ENCODE results near the gene EPS15.

Gene EPS15

DNA sequence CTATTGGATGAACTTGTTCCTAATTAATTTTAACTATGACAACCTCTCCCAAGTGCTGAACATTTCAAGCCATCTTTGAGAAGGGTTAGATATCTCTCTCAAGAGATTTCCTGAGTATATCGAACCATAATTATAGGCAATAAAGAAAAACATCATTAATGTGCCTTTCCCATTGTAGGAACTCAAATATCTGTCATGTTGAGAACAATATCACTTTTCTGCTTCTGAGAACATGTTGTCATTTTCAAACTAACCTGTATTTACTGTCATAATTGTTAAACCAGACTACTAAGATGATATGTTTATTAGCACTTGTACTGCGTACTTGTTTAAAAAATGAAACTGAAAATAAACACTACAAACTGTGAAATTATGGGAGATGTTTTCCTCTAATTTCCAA lies 4.3 kb downstream of the EPS15 start:
- Histone ChIP-seq H3K79me2 (ENCODE audit: insufficient read depth, low read length) (peaks cover 90% of the 10 kb centered on the region), H3F3A (ENCODE audit: insufficient read depth) (peaks cover 68% of the 10 kb centered on the region), H3K9me2 (replicated peaks; ENCODE audit: insufficient read depth, low read length) (no peaks in the 10 kb centered on the region), H3K9me3 (ENCODE audit: insufficient read depth, low read length) (no peaks in the 10 kb centered on the region), H3K4me3 (ENCODE audit: insufficient read depth, low read length, poor library complexity, severe bottlenecking) (peak overlapping the region; percentile 42), H3K36me3 (ENCODE audit: low read length) (no peaks in the 10 kb centered on the region), H2AFZ (ENCODE audit: low read depth, low read length, severe bottlenecking) (no peak overlapping the region), H3K9ac (ENCODE audit: low read length) (peak overlapping the region; percentile 83), H3K27me3 (ENCODE audit: low read length) (no peaks in the 10 kb centered on the region), H3K4me2 (ENCODE audit: low read depth, low read length, poor library complexity, severe bottlenecking) (peak overlapping the region; percentile 81), H4K20me1 (ENCODE audit: low read depth, low read length) (no peaks in the 10 kb centered on the region), H3K27ac (ENCODE audit: low read depth, low read length) (peak overlapping the region; percentile 87)
- TF ChIP-seq, protein P1, sequence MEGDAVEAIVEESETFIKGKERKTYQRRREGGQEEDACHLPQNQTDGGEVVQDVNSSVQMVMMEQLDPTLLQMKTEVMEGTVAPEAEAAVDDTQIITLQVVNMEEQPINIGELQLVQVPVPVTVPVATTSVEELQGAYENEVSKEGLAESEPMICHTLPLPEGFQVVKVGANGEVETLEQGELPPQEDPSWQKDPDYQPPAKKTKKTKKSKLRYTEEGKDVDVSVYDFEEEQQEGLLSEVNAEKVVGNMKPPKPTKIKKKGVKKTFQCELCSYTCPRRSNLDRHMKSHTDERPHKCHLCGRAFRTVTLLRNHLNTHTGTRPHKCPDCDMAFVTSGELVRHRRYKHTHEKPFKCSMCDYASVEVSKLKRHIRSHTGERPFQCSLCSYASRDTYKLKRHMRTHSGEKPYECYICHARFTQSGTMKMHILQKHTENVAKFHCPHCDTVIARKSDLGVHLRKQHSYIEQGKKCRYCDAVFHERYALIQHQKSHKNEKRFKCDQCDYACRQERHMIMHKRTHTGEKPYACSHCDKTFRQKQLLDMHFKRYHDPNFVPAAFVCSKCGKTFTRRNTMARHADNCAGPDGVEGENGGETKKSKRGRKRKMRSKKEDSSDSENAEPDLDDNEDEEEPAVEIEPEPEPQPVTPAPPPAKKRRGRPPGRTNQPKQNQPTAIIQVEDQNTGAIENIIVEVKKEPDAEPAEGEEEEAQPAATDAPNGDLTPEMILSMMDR (IDR thresholded peaks at IDR 0.05; ENCODE audit: insufficient read depth, low read length, poor library complexity, severe bottlenecking) = no peak
- no peak for TF ChIP-seq EZH2phosphoT487 (conservative IDR thresholded peaks at IDR 0.05; ENCODE audit: low read length)

DNA sequence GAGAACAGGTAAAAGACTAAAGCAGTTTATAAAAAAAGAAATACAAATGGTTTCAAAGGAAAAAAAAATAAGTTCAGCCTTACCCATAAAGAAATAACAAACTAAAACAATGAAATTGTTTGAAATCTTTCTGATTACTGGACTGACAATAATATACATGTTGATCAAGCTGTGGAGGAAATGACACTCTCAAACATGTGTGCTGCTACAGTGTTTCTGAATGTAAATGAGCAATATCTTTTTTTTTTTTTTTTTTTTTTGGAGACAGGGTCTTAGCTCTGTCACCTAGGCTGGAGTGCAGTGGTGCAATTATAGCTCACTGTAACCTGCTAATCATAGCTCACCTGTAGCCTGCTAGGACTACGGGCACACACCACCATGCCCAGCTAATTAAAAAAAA lies 6.5 kb downstream of the EPS15 start:
- H3K9me2 ChIP-seq (replicated peaks; ENCODE audit: insufficient read depth, low read length) = no peaks in the 10 kb centered on the region
- H2AFZ ChIP-seq (ENCODE audit: low read depth, low read length, severe bottlenecking) = no peak overlapping the region
- TF ChIP-seq, protein P1 (IDR thresholded peaks at IDR 0.05; ENCODE audit: insufficient read depth, low read length, poor library complexity, severe bottlenecking) = no peak
- TF ChIP-seq EZH2phosphoT487 (conservative IDR thresholded peaks at IDR 0.05; ENCODE audit: low read length) = no peak
- peak overlapping the region; percentile 87 for H3K27ac ChIP-seq (ENCODE audit: low read depth, low read length)
- H3K9me3 ChIP-seq (ENCODE audit: insufficient read depth, low read length) = no peaks in the 10 kb centered on the region
- peak overlapping the region; percentile 81 for H3K4me2 ChIP-seq (ENCODE audit: low read depth, low read length, poor library complexity, severe bottlenecking)
- H3K9ac ChIP-seq (ENCODE audit: low read length) = peak overlapping the region; percentile 83
- peaks cover 96% of the 10 kb centered on the region for H3K79me2 ChIP-seq (ENCODE audit: insufficient read depth, low read length)
- H3F3A ChIP-seq (ENCODE audit: insufficient read depth) = peaks cover 56% of the 10 kb centered on the region
- no peaks in the 10 kb centered on the region for H3K36me3 ChIP-seq (ENCODE audit: low read length)
- no peaks in the 10 kb centered on the region for H3K27me3 ChIP-seq (ENCODE audit: low read length)
- no peaks in the 10 kb centered on the region for H4K20me1 ChIP-seq (ENCODE audit: low read depth, low read length)
- H3K4me3 ChIP-seq (ENCODE audit: insufficient read depth, low read length, poor library complexity, severe bottlenecking) = peak overlapping the region; percentile 42

DNA sequence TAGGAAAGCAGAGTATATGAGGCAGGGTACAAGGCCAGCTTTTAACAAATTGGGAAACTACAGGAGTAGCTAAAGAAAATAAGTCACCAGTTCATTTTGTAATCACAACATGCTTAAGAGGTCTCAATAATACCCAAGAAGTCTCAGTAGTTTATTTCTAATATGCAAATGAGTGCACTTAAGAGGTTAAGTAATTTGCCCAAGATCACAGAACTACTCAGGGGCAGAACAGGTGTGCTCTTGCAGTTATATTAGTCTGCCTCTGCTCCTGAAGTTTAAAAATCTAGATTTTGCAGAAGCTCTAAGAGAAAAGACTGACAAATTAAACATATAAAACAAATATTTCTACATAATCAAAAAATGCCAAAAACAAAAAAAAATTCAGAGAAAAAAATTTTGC lies 6.9 kb downstream of the EPS15 start:
- H3K27me3 ChIP-seq (ENCODE audit: low read length) = no peaks in the 10 kb centered on the region
- no peaks in the 10 kb centered on the region for H3K36me3 ChIP-seq (ENCODE audit: low read length)
- H3K9ac ChIP-seq (ENCODE audit: low read length) = peak overlapping the region; percentile 83; the same call in 1 of the 2 replicates
- peak overlapping the region; percentile 33 for H3K4me3 ChIP-seq (ENCODE audit: insufficient read depth, low read length, poor library complexity, severe bottlenecking)
- H3K27ac ChIP-seq (ENCODE audit: low read depth, low read length) = peak overlapping the region; percentile 87
- no peak for TF ChIP-seq EZH2phosphoT487 (conservative IDR thresholded peaks at IDR 0.05; ENCODE audit: low read length)
- TF ChIP-seq, protein P1 (IDR thresholded peaks at IDR 0.05; ENCODE audit: insufficient read depth, low read length, poor library complexity, severe bottlenecking) = no peak
- H3K79me2 ChIP-seq (ENCODE audit: insufficient read depth, low read length) = peaks cover 96% of the 10 kb centered on the region
- no peaks in the 10 kb centered on the region for H3K9me3 ChIP-seq (ENCODE audit: insufficient read depth, low read length)
- peaks cover 52% of the 10 kb centered on the region for H3F3A ChIP-seq (ENCODE audit: insufficient read depth)
- no peaks in the 10 kb centered on the region for H4K20me1 ChIP-seq (ENCODE audit: low read depth, low read length)
- no peaks in the 10 kb centered on the region for H3K9me2 ChIP-seq (replicated peaks; ENCODE audit: insufficient read depth, low read length)
- no peak overlapping the region for H2AFZ ChIP-seq (ENCODE audit: low read depth, low read length, severe bottlenecking)
- H3K4me2 ChIP-seq (ENCODE audit: low read depth, low read length, poor library complexity, severe bottlenecking) = peak overlapping the region; percentile 81
